HG02798 (cell line): Measurements from ENCODE around the gene SCP2.
"Not testable (repeated sequence)": the region's sequence is repeated elsewhere in the genome, so short reads cannot be mapped to it uniquely, and the experiment has no call there.

ENCODE experiments used
- ATAC-seq: cut with Tn5 transposase; IDR thresholded peaks from one replicate; pipeline ENCODE4 v1.9.1; 2021; ENCODE audit warnings: mild to moderate bottlenecking; ENCODE audit not compliant: unreplicated experiment, poor library complexity

SCP2 gene

DNA sequence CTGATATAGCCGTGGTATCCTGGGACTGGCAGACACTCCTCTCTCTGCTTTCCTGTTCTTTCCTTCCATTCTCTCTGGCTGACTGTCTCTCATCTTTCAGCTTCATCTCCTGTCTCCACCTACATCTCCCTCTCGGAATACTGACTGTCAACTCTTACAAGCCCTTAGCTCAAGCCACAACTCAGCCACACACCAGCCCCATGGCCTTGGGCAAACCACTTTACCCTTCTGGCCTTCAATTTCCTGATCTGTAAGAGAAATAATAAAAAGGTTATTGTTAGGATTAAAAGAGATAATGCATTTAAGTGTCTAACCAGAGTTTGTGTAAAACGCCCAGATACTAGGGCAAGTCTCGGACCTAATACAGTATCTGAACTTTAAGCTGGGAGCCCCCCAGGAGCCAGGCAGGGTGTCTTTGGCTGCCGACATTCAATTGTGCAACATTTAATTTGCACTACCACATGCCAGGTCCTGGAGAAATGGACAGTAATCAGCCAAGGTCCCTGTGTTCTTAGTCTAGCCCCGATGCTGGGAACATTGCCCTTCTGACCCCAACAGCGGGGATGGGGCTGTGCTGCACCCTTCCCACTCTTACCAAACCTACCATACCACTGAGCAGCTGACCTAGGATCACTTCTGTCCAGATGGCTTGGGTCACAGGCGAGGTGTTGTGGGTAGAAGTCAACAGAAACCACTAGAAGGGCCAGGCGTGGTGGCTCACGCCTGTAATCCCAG, 10.7 kb upstream of the SCP2 start:
- ATAC-seq = no peak

DNA sequence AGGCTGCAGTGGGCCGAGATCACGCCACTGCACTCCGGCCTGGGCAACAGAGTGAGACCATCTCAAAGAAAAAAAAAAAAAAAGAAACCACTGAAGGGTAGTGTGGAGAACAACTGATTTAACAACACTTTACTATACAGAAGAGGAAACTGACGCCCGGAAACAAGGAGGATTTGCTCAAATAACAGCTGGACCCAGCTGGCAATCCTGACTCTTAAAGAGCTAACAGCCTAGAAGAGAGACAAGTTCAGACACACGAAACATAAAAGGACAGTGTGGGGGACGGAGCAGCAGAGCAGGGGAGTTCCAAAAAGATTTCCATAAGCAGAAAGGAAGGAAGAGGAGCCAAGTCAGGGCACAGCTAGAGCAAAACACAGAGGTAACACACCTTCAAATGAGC, 9.9 kb upstream of the SCP2 start:
- ATAC-seq = no peak

DNA sequence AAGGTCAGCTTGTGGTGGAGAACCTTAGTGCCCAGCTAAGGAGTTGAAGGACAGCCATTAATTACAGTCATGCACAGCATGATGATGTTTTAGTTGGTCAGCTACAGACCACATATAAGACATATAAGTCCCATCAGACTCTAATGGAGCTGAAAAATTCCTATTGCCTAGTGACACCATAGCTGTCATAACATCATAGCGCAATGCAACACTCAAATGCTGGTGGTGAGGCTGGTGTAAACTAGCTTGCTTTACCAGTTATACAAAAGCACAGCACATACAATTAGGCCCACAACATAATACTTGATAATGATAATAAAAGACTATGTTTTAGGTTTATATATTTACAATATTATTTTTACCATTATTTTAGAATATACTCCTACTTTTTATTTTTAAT, 9.5 kb upstream of the SCP2 start:
- no peak for ATAC-seq

DNA sequence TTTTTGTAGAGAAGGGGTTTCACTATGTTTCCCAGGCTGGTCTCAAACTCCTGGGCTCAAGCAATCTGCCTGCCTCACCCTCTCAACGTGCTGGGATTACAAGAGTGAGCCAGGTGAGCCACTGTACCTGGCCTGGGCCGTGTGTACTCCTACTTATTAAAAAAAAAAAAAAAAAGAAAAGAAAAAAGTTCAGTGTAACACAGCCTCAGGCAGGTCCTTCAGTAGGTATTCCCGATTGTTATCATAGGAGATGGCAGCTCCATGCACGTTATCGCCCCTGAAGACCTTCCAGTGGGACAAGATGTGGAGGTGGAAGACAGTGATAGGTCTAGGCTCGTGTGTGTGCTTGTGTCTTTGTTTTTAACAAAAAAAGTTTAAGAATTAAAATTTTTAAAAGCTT, 8.9 kb upstream of the SCP2 start:
- ATAC-seq = no peak

DNA sequence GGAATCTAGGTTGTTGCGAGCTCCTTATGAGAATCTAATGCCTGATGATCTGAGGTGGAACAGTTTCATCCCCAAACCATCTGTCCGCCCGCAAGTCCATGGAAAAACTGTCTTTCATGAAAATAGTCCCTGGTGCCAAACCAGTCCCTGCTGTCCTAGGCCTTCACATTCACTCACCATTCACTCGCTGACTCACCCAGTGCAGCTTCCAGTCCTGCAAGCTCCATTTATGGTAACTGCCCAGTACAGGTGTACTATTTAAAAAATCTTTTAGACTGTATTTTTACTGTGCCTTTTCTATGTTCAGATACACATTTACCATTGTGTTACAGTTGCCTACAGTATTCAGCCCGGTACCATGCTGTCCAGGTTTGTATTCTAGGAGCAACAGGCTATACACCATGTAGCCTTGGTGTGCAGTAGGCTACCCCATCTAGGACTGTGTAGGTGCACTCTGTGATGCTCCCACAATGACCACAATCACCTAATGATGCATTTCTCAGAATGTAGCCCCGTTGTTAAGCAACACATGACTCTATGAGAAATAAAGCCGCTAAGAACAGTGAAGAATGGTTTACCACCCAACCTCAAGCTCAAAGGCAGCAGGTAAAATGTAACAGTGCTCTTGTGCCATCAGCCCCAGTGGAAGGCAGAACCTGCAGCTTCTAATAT, 7.9 kb upstream of the SCP2 start:
- no peak for ATAC-seq

DNA sequence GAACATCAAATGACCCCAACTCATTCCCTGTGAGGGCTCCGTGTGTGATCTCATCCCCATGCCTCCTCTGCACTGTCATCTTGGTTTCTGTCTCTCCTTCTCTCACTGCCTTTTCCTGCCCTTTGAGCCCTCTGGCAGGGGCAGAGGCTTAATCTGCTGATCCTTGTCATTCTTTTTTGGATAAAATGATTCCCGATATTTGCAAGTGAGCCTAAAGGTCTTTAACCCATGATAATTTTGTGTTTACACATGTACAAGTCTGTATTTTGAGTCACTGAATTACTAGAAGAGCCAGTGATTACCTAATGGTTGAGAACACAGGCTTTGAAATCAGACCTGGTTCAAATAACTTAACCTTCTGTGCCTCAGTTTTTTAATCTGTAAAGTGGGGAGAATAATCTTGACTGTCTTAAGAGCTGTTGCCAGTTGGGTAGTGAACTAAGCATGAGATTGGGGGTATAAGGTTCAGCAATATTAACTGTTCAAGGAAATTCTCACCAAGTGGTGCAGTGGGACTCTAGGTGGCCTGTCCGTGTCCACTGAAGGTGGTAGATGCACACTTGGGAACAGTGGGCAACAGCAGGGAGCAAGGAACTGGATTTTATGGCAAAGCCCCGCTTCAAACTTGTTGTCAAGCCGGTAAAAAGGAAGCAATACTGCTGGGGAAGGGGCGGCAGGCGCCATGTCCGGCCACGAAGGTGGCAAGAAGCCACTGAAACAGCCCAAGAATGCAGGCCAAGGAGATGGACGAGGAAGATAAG, 7.2 kb upstream of the SCP2 start:
- ATAC-seq = no peak

GRCh38 chr1:52920791-52921291, 6.2 kb upstream of the SCP2 start:
- ATAC-seq = peak; percentile 6

GRCh38 chr1:52925571-52926005, 1.5 kb upstream of the SCP2 start:
- no peak for ATAC-seq

DNA sequence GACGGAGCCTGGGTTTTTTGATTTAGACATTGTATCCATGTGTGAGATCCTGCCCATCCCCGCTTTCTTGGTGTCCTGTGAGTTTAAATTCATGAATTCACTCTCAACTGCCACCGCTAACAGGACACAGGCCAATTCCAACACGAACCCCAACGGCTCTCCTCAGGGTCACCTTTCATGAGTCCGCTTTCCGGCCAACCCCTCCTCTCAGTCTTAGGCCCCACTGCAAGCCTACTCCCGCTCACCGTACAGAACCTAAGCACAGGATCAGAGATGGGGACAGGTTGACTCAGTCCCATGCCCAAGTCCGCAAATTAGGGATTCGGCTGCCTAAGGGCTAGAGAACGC, 238 bp upstream of the SCP2 start:
- ATAC-seq = peak; percentile 28

- ATAC-seq = no peak
These were observed 934 bp downstream of the SCP2 start for GRCh38 chr1:52928015-52928404.

GRCh38 chr1:52929019-52929418, 1.9 kb downstream of the SCP2 start:
- no peak for ATAC-seq

GRCh38 chr1:52937433-52938182, 10.5 kb downstream of the SCP2 start:
- no peak for ATAC-seq

DNA sequence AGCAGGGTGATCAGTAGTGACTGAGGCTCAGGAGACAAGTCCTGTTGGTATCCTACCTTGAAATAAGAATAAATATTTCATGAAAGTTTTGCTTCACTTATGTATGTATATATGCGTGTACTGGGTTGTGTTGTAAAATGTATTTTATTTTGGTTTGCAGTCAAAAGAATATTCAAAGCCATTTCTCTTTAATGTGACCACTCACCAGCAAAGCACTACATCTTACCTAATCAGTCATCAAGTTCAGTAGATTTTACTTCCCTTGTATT, 11.0 kb downstream of the SCP2 start:
- ATAC-seq = no peak

- ATAC-seq = no peak
These were observed 16.9 kb downstream of the SCP2 start for GRCh38 chr1:52943876-52944416.

GRCh38 chr1:52944566-52944965, 17.5 kb downstream of the SCP2 start:
- ATAC-seq = no peak

DNA sequence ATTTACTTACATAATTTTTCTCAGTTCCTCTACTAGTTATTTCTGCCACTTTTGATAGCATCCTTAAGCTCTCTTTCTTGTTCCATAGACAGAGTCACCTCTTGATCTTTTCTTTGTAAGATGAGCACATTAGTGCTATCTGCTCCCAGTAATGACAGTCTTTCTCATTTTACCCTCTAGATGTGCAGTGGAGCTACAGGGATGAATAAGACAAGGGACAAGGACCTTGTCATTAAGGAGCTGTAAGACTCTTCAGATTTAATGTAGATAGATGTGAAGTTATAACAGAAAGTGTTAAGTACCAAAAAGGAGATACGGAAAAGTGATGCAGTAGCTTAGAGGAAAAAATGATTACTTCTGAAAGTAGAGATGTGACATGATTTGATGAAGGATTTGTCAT, 20.4 kb downstream of the SCP2 start:
- no peak for ATAC-seq

GRCh38 chr1:52949602-52950001, 22.5 kb downstream of the SCP2 start:
- not testable (repeated sequence) for ATAC-seq

- no peak for ATAC-seq
These were observed 25.0 kb downstream of the SCP2 start for GRCh38 chr1:52952112-52952511.

DNA sequence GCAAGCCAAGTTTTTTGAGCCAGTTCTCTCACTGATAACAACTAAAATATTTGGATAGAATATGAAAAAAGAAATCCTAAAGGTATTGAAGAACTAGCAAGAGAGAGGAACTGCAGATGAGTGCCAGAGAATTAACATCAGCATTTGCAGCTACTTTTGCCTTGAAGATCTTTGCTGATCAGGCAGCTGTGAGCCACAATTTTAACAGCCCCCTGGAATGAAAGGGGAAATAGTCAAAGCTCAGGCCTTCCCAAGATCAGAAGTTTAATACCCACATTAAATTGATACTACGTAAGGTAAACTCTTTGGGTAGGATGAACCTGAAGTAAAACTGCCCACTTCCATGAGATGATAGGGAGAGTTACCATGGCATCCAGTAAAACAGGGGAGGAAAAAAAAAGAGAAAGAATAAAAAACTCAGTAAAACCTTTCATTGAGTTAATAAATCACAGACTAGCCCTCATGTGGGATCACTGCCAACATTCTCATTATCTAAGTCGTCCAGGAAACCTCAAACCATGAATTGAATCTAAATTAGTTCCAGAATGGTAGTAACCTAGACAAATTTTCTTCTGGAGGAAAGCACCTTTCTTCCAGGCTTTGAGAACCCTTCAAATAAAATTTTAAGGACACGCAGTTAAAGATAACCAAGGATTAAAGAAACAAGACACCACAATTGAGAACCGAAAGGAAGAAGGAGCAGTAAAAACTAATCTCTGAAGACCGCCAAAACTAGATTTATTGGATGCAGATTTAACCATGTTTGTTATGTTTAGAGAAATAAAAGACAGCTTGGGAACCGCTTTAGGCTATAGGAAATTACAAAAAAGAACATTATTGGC, 28.3 kb downstream of the SCP2 start:
- ATAC-seq = no peak

GRCh38 chr1:52963101-52963500, 36.0 kb downstream of the SCP2 start:
- no peak for ATAC-seq
